ENCODE measurements around the gene ATF6. TPM values are rescaled to one million over a fixed set of nuclear protein-coding genes. Genes with fewer than 3 reads are reported as not detected.
"Not testable (repeated sequence)": the region's sequence is repeated elsewhere in the genome, so short reads cannot be mapped to it uniquely, and the experiment has no call there.

Gene ATF6
- total RNA-seq, 1 donor from 2014 or later = 26.5 TPM

- no peak for DNase-seq (ENCODE audit: low spot score)
Observed at GRCh38 chr1:161779393-161779792, 13.3 kb downstream of the ATF6 start.

GRCh38 chr1:161781995-161782394 is 15.9 kb downstream of the ATF6 start:
- no peak for DNase-seq (ENCODE audit: low spot score)

- no peak for DNase-seq (ENCODE audit: low spot score)
Observed at GRCh38 chr1:161782886-161783285, 16.8 kb downstream of the ATF6 start.

GRCh38 chr1:161784968-161785367 is 18.8 kb downstream of the ATF6 start:
- DNase-seq (ENCODE audit: low spot score) = no peak

- no peak for DNase-seq (ENCODE audit: low spot score)
Observed at GRCh38 chr1:161787355-161787754, 21.2 kb downstream of the ATF6 start.

GRCh38 chr1:161790587-161791317 is 24.6 kb downstream of the ATF6 start:
- DNase-seq (ENCODE audit: low spot score) = no peak

GRCh38 chr1:161791904-161792655 is 26.0 kb downstream of the ATF6 start:
- DNase-seq (ENCODE audit: low spot score) = no peak

GRCh38 chr1:161792740-161793139 is 26.6 kb downstream of the ATF6 start:
- no peak for DNase-seq (ENCODE audit: low spot score)

- DNase-seq (ENCODE audit: low spot score) = no peak
Observed at GRCh38 chr1:161799792-161800191, 33.7 kb downstream of the ATF6 start.

GRCh38 chr1:161801955-161802354 is 35.8 kb downstream of the ATF6 start:
- DNase-seq (ENCODE audit: low spot score) = no peak

GRCh38 chr1:161803181-161803580 is 37.1 kb downstream of the ATF6 start:
- no peak for DNase-seq (ENCODE audit: low spot score)

GRCh38 chr1:161805399-161806197 is 39.5 kb downstream of the ATF6 start:
- DNase-seq (ENCODE audit: low spot score) = no peak

GRCh38 chr1:161809202-161809601 is 43.1 kb downstream of the ATF6 start:
- not testable (repeated sequence) for DNase-seq (ENCODE audit: low spot score)

GRCh38 chr1:161809656-161810055 is 43.5 kb downstream of the ATF6 start:
- DNase-seq (ENCODE audit: low spot score) = not testable (repeated sequence)

GRCh38 chr1:161810780-161811179 is 44.7 kb downstream of the ATF6 start:
- no peak for DNase-seq (ENCODE audit: low spot score)

GRCh38 chr1:161816201-161816600 is 50.1 kb downstream of the ATF6 start:
- no peak for DNase-seq (ENCODE audit: low spot score)

GRCh38 chr1:161817176-161817730 is 51.1 kb downstream of the ATF6 start:
- no peak for DNase-seq (ENCODE audit: low spot score)

- DNase-seq (ENCODE audit: low spot score) = no peak
Observed at GRCh38 chr1:161820914-161821313, 54.8 kb downstream of the ATF6 start.

- DNase-seq (ENCODE audit: low spot score) = no peak
Observed at GRCh38 chr1:161824618-161825017, 58.5 kb downstream of the ATF6 start.

- no peak for DNase-seq (ENCODE audit: low spot score)
Observed at GRCh38 chr1:161825831-161826230, 59.7 kb downstream of the ATF6 start.

GRCh38 chr1:161826478-161826877 is 60.4 kb downstream of the ATF6 start:
- no peak for DNase-seq (ENCODE audit: low spot score)

GRCh38 chr1:161827786-161828185 is 61.7 kb downstream of the ATF6 start:
- no peak for DNase-seq (ENCODE audit: low spot score)
